ENCODE data around the gene MAN1A1.

Gene MAN1A1

GRCh38 chr6:119233312-119233984 lies 116.1 kb downstream of the MAN1A1 start:
- no peak for DNase-seq

GRCh38 chr6:119231394-119231793 lies 118.2 kb downstream of the MAN1A1 start:
- no peak for DNase-seq

GRCh38 chr6:119230160-119230559 lies 119.4 kb downstream of the MAN1A1 start:
- no peak for DNase-seq

- DNase-seq = no peak
Measured at GRCh38 chr6:119227377-119227776, 122.2 kb downstream of the MAN1A1 start.

- no peak for DNase-seq
Measured at GRCh38 chr6:119226089-119226488, 123.5 kb downstream of the MAN1A1 start.

- no peak for DNase-seq
Measured at GRCh38 chr6:119224095-119224701, 125.4 kb downstream of the MAN1A1 start.

- DNase-seq = no peak
Measured at GRCh38 chr6:119220452-119220851, 129.1 kb downstream of the MAN1A1 start.

GRCh38 chr6:119218548-119218947 lies 131.0 kb downstream of the MAN1A1 start:
- no peak for DNase-seq

- DNase-seq = no peak
Measured at GRCh38 chr6:119215885-119216590, 133.5 kb downstream of the MAN1A1 start.

- DNase-seq = no peak
Measured at GRCh38 chr6:119215309-119215708, 134.3 kb downstream of the MAN1A1 start.

GRCh38 chr6:119210596-119210995 lies 139.0 kb downstream of the MAN1A1 start:
- DNase-seq = peak; percentile 5

- DNase-seq = no peak
Measured at GRCh38 chr6:119209452-119210205, 139.9 kb downstream of the MAN1A1 start.

- DNase-seq = peak; percentile 87
Measured at GRCh38 chr6:119207971-119208725, 141.4 kb downstream of the MAN1A1 start.

- DNase-seq = no peak
Measured at GRCh38 chr6:119207327-119207726, 142.2 kb downstream of the MAN1A1 start.

GRCh38 chr6:119205911-119206618 lies 143.5 kb downstream of the MAN1A1 start:
- DNase-seq = no peak

GRCh38 chr6:119204719-119205118 lies 144.8 kb downstream of the MAN1A1 start:
- no peak for DNase-seq

GRCh38 chr6:119201480-119201879 lies 148.1 kb downstream of the MAN1A1 start:
- DNase-seq = no peak

GRCh38 chr6:119200512-119201175 lies 148.9 kb downstream of the MAN1A1 start:
- DNase-seq = no peak

GRCh38 chr6:119197271-119197670 lies 152.3 kb downstream of the MAN1A1 start:
- no peak for DNase-seq

GRCh38 chr6:119196715-119197114 lies 152.8 kb downstream of the MAN1A1 start:
- no peak for DNase-seq

- no peak for DNase-seq
Measured at GRCh38 chr6:119195848-119196247, 153.7 kb downstream of the MAN1A1 start.

Data from fibroblast of skin of abdomen (primary cell).